ENCODE measurements around the gene RWDD3.

GRCh38 chr1:95246511-95246910, 12.5 kb downstream of the RWDD3 start:
- TF ChIP-seq CTCF (IDR thresholded peaks at IDR 0.05) (no peak), POLR2A (IDR thresholded peaks at IDR 0.05) (no peak)
